Hepatocyte (in vitro differentiated cells): Measurements from ENCODE around the gene KLRK1.

Experiments used
- EZH2 ChIP-seq: fragments of 200-600 bp; sonication (generic); IDR thresholded peaks from 2 replicates; pipeline ENCODE4 v1.6.1; 2016; ENCODE audit warnings: antibody characterized with exemption, mild to moderate bottlenecking, borderline replicate concordance
- TF ChIP-seq, protein P1 (sequence below): fragments of 200-600 bp; sonication (generic); IDR thresholded peaks from 2 replicates; pipeline ENCODE4 v1.5.1; 2016; ENCODE audit warnings: antibody characterized with exemption, mild to moderate bottlenecking; ENCODE audit not compliant: poor library complexity

DNA sequence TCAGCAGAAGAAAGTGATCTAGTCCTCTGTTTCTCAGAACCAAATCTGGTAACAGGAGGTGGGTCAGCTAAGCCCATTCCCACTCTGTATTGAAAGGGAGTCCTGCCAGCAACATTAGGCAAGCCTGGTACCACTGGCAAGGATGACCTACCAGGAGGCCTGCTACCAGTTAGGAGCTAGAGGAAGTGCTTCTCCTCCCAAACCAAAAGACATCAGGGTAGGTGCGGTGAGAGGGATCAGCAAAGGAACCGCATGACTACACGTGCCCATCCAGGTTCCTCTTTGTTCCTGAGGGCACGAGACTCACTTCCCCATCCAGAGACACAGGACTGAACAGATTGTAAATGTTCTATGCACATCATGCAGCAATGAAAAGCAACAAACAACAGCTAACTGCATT is 16.9 kb upstream of the KLRK1 start:
- TF ChIP-seq EZH2 = no peak
- TF ChIP-seq, protein P1, sequence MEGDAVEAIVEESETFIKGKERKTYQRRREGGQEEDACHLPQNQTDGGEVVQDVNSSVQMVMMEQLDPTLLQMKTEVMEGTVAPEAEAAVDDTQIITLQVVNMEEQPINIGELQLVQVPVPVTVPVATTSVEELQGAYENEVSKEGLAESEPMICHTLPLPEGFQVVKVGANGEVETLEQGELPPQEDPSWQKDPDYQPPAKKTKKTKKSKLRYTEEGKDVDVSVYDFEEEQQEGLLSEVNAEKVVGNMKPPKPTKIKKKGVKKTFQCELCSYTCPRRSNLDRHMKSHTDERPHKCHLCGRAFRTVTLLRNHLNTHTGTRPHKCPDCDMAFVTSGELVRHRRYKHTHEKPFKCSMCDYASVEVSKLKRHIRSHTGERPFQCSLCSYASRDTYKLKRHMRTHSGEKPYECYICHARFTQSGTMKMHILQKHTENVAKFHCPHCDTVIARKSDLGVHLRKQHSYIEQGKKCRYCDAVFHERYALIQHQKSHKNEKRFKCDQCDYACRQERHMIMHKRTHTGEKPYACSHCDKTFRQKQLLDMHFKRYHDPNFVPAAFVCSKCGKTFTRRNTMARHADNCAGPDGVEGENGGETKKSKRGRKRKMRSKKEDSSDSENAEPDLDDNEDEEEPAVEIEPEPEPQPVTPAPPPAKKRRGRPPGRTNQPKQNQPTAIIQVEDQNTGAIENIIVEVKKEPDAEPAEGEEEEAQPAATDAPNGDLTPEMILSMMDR = no peak
